Bronchial epithelial cell (primary cell): ENCODE measurements around the gene CAPN11. TPM values are rescaled to one million over a fixed set of nuclear protein-coding genes. Genes with fewer than 3 reads are reported as not detected.
"Not testable (repeated sequence)": the region's sequence is repeated elsewhere in the genome, so short reads cannot be mapped to it uniquely, and the experiment has no call there.

ENCODE experiments used
- DNase-seq: peaks from one replicate; pipeline ENCODE4 v3.0.0-alpha.2; 2010; ENCODE audit warnings: low read depth
- FAIRE-seq: peaks from 2 replicates; lab custom pipeline; 2011; peaks lifted over from hg19 to GRCh38; lab: Jason Lieb, UNC
- H3K27me3 ChIP-seq: 2 replicates; pipeline ENCODE4 v1.5.1; 2011; ENCODE audit warnings: low read length; ENCODE audit not compliant: control insufficient read depth, insufficient read depth
- H3K36me3 ChIP-seq: 2 replicates; pipeline ENCODE4 v1.5.1; 2011; ENCODE audit warnings: low read length; ENCODE audit not compliant: control insufficient read depth, insufficient read depth
- H3K4me3 ChIP-seq: 2 replicates; pipeline ENCODE4 v1.5.1; 2011; ENCODE audit warnings: mild to moderate bottlenecking, low read depth, low read length, control low read depth
- CTCF ChIP-seq: IDR thresholded peaks from 2 replicates; pipeline ENCODE4 v1.5.1; 2011; ENCODE audit warnings: mild to moderate bottlenecking, moderate library complexity, low read length, control low read depth, inconsistent platforms; ENCODE audit not compliant: insufficient read depth, severe bottlenecking
- total RNA-seq: library from RNA; depleted of rRNA; stranded (reverse); fragments of >200 nt; gene quantifications from 2 replicates; pipeline ENCODE4 v1.2.1, GENCODE V29; 2014

CAPN11 gene
- total RNA-seq, 1 donor from 2014 or later: not detected

GRCh38 chr6:44182911-44183390, 24.3 kb downstream of the CAPN11 start:
- H3K27me3 ChIP-seq: no peaks in the 10 kb centered on the region
- no peak for DNase-seq
- H3K4me3 ChIP-seq: no peak overlapping the region
- no peak for FAIRE-seq
- H3K36me3 ChIP-seq: no peaks in the 10 kb centered on the region
- no peak for TF ChIP-seq CTCF

GRCh38 chr6:44183783-44184182, 25.2 kb downstream of the CAPN11 start:
- DNase-seq: no peak
- no peak for FAIRE-seq
- H3K4me3 ChIP-seq: no peak overlapping the region
- TF ChIP-seq CTCF: no peak
- no peaks in the 10 kb centered on the region for H3K36me3 ChIP-seq
- H3K27me3 ChIP-seq: no peaks in the 10 kb centered on the region

GRCh38 chr6:44185356-44185755, 26.7 kb downstream of the CAPN11 start:
- H3K4me3 ChIP-seq, DNase-seq, H3K27me3 ChIP-seq, H3K36me3 ChIP-seq, FAIRE-seq: not testable (repeated sequence)

GRCh38 chr6:44185953-44186634, 27.5 kb downstream of the CAPN11 start:
- FAIRE-seq: no peak

GRCh38 chr6:44186635-44187025, 28.0 kb downstream of the CAPN11 start:
- no peak for FAIRE-seq
- no peak overlapping the region for H3K4me3 ChIP-seq
- H3K36me3 ChIP-seq: no peaks in the 10 kb centered on the region
- DNase-seq: no peak
- H3K27me3 ChIP-seq: no peaks in the 10 kb centered on the region
- no peak for TF ChIP-seq CTCF

More at GRCh38 chr6:44185953-44186634, 27.5 kb downstream of the CAPN11 start:
- DNase-seq: no peak
- no peak overlapping the region for H3K4me3 ChIP-seq
- TF ChIP-seq CTCF: no peak
- no peaks in the 10 kb centered on the region for H3K27me3 ChIP-seq
- no peaks in the 10 kb centered on the region for H3K36me3 ChIP-seq

- Histone ChIP-seq H3K36me3 (no peaks in the 10 kb centered on the region), H3K27me3 (no peaks in the 10 kb centered on the region), H3K4me3 (no peak overlapping the region)
- no peak for DNase-seq
- no peak for TF ChIP-seq CTCF
- FAIRE-seq: no peak
Observed at GRCh38 chr6:44188819-44189218, 30.2 kb downstream of the CAPN11 start.
